HCT116 (cell line): ENCODE data around the gene FBRS. TPM values are rescaled to one million over a fixed set of nuclear protein-coding genes. Genes with fewer than 3 reads are reported as not detected.

Experiments used
- ATAC-seq: fragments of 200-7000 bp; cut with Tn5 transposase; 2 replicates; pipeline ENCODE4 v1.9.1; 2020; ENCODE audit warnings: mild to moderate bottlenecking, moderate library complexity
- BruUV-seq: library from RNA; stranded (reverse); fragments of 400-500 nt; replicated peaks from 2 replicates; lab custom pipeline; 2021; lab: Mats Ljungman, UMichigan
- CTCF ChIA-PET: fragments of 300-600 bp; sonication (Branson Sonifier 250); formaldehyde crosslinking; loops from one replicate; lab custom pipeline; 2021; ENCODE audit warnings: antibody characterized with exemption; lab: Charles Lee
- POLR2A ChIA-PET: fragments of 300-600, 350-600 bp; sonication (Branson Sonifier 250); formaldehyde crosslinking; loops from one replicate; lab custom pipeline; 2021; ENCODE audit warnings: antibody characterized with exemption; lab: Charles Lee
- RAD21 ChIA-PET, 2 experiments: fragments of 300-600 bp; sonication (Branson Sonifier 250); formaldehyde crosslinking; loops; one replicate each; lab custom pipeline; 2023; ENCODE audit warnings: low total read pairs in 2 of 2; ENCODE audit not compliant: uncharacterized antibody in 2 of 2, unreplicated experiment in 2 of 2, low non-redundant PET in 1 of 2; lab: Charles Lee
- DNase-seq: peaks from one replicate; pipeline ENCODE4 v3.0.0-alpha.2; 2010; ENCODE audit warnings: low read depth, low spot score
- H2AFZ ChIP-seq: fragments of 200-600 bp; shearing (Covaris generic), sonication (generic); 2 replicates; pipeline ENCODE4 v1.6.1; 2017; ENCODE audit warnings: low read depth, mixed run types, mixed read lengths, antibody characterized with exemption, low read length; ENCODE audit not compliant: poor library complexity, severe bottlenecking
- H3K27ac ChIP-seq: 2 replicates; pipeline ENCODE4 v1.5.1; 2012; ENCODE audit warnings: low read depth, low read length
- H3K27me3 ChIP-seq: fragments of 200-600 bp; sonication (generic); 2 replicates; pipeline ENCODE4 v1.6.1; 2016; ENCODE audit warnings: mixed run types, low read length, mixed read lengths; ENCODE audit not compliant: insufficient read depth
- H3K36me3 ChIP-seq, 2 experiments: fragments of 200-500 bp in 1 of 2; fragments of 200-600 bp in 1 of 2; sonication (Bioruptor generic) in 1 of 2; sonication (generic) in 1 of 2; 2 replicates each; pipeline versions ENCODE4 v1.5.1 to v1.6.1; 2014 to 2016; ENCODE audit warnings: low read length in 2 of 2, inconsistent platforms in 1 of 2, mixed read lengths in 1 of 2, mixed run types in 1 of 2; ENCODE audit not compliant: insufficient read depth in 2 of 2, control insufficient read depth in 1 of 2
- H3K4me1 ChIP-seq, 2 experiments: fragments of 200-600 bp in 1 of 2; sonication (generic) in 1 of 2; 2 replicates each; pipeline versions ENCODE4 v1.5.1 to v1.6.1; 2012 to 2017; ENCODE audit warnings: low read length in 2 of 2, inconsistent platforms in 1 of 2, mild to moderate bottlenecking in 1 of 2, mixed read lengths in 1 of 2, mixed run types in 1 of 2, moderate library complexity in 1 of 2; ENCODE audit not compliant: insufficient read depth in 2 of 2, control insufficient read depth in 1 of 2
- H3K4me2 ChIP-seq: fragments of 200-600 bp; sonication (generic); 2 replicates; pipeline ENCODE4 v1.6.1; 2017; ENCODE audit warnings: mixed run types, low read length, mixed read lengths
- H3K4me3 ChIP-seq, 2 experiments: fragments of 200-600 bp in 1 of 2; sonication (generic) in 1 of 2; replicated peaks in 1 of 2; 2 replicates each; pipeline ENCODE4 v1.5.1; 2011 to 2016; ENCODE audit warnings: low read length in 2 of 2, control low read depth in 1 of 2, low read depth in 1 of 2, mild to moderate bottlenecking in 1 of 2, mixed read lengths in 1 of 2, mixed run types in 1 of 2
- H3K79me2 ChIP-seq: fragments of 200-600 bp; sonication (generic); 2 replicates; pipeline ENCODE4 v1.6.1; 2017; ENCODE audit warnings: mild to moderate bottlenecking, mixed run types, low read length, moderate library complexity, mixed read lengths; ENCODE audit not compliant: insufficient read depth
- H3K9ac ChIP-seq: fragments of 200-600 bp; sonication (generic); 2 replicates; pipeline ENCODE4 v1.6.1; 2016; ENCODE audit warnings: low read length, mixed read lengths
- H3K9me2 ChIP-seq: fragments of 200-600 bp; sonication (generic), shearing (Covaris generic); 2 replicates; pipeline ENCODE4 v1.6.1; 2017; ENCODE audit warnings: mixed run types, mild to moderate bottlenecking, moderate library complexity; ENCODE audit not compliant: insufficient read depth
- H3K9me3 ChIP-seq, 2 experiments: fragments of 200-500 bp in 1 of 2; fragments of 200-600 bp in 1 of 2; sonication (Bioruptor generic) in 1 of 2; sonication (generic) in 1 of 2; 2 replicates each; pipeline ENCODE4 v1.6.1; 2014 to 2017; ENCODE audit warnings: low read length in 2 of 2, mixed read lengths in 2 of 2, inconsistent platforms in 1 of 2, low read depth in 1 of 2, mild to moderate bottlenecking in 1 of 2, mixed run types in 1 of 2, moderate library complexity in 1 of 2; ENCODE audit not compliant: control insufficient read depth in 1 of 2, insufficient read depth in 1 of 2
- H4K20me1 ChIP-seq: fragments of 200-600 bp; sonication (generic), shearing (Covaris generic); 2 replicates; pipeline ENCODE4 v1.6.1; 2017; ENCODE audit warnings: mixed run types, mild to moderate bottlenecking, moderate library complexity; ENCODE audit not compliant: insufficient read depth
- ATF3 ChIP-seq: IDR thresholded peaks from 2 replicates; pipeline ENCODE4 v1.6.1; 2012
- CBX3 ChIP-seq: IDR thresholded peaks from 2 replicates; pipeline ENCODE4 v1.6.1; 2012; ENCODE audit warnings: low read depth
- CEBPB ChIP-seq: IDR thresholded peaks from 2 replicates; pipeline ENCODE4 v1.6.1; 2012; ENCODE audit warnings: low read depth
- CTCF ChIP-seq, 3 experiments: fragments of 200-600 bp in 1 of 3; sonication (generic) in 1 of 3; IDR thresholded peaks in 2 of 3; conservative IDR thresholded peaks in 1 of 3; 2 replicates each; pipeline ENCODE4 v1.5.1; 2012 to 2017; ENCODE audit warnings: low read depth in 2 of 3, low read length in 2 of 3, antibody characterized with exemption in 1 of 3, borderline replicate concordance in 1 of 3, control low read depth in 1 of 3, mild to moderate bottlenecking in 1 of 3, mixed read lengths in 1 of 3, mixed run types in 1 of 3, moderate library complexity in 1 of 3; ENCODE audit not compliant: insufficient read depth in 1 of 3
- EGR1 ChIP-seq: IDR thresholded peaks from 2 replicates; pipeline ENCODE4 v1.6.1; 2012; ENCODE audit warnings: low read depth
- ELF1 ChIP-seq: IDR thresholded peaks from 2 replicates; pipeline ENCODE4 v1.6.1; 2012; ENCODE audit warnings: low read depth, borderline replicate concordance
- EZH2phosphoT487 ChIP-seq: fragments of 200-600 bp; IDR thresholded peaks from 2 replicates; pipeline ENCODE4 v1.6.1; 2018; ENCODE audit warnings: antibody characterized with exemption, borderline replicate concordance
- FOSL1 ChIP-seq: IDR thresholded peaks from 2 replicates; pipeline ENCODE4 v1.6.1; 2012; ENCODE audit warnings: low read depth
- JUND ChIP-seq: IDR thresholded peaks from 2 replicates; pipeline ENCODE4 v1.6.1; 2012
- MAX ChIP-seq: IDR thresholded peaks from 2 replicates; pipeline ENCODE4 v1.6.1; 2012
- POLR2A ChIP-seq: IDR thresholded peaks from 2 replicates; pipeline ENCODE4 v1.7.0; 2011; ENCODE audit warnings: borderline replicate concordance; ENCODE audit not compliant: insufficient read depth, insufficient read length; ENCODE audit errors: extremely low read depth
- RAD21 ChIP-seq: IDR thresholded peaks from 2 replicates; pipeline ENCODE4 v1.6.1; 2012; ENCODE audit warnings: low read depth, mild to moderate bottlenecking
- REST ChIP-seq: IDR thresholded peaks from 2 replicates; pipeline ENCODE4 v1.6.1; 2012; ENCODE audit warnings: low read depth
- SIN3A ChIP-seq: IDR thresholded peaks from 2 replicates; pipeline ENCODE4 v1.6.1; 2012; ENCODE audit warnings: low read depth
- SP1 ChIP-seq: IDR thresholded peaks from 2 replicates; pipeline ENCODE4 v1.6.1; 2012; ENCODE audit warnings: low read depth
- SRF ChIP-seq: IDR thresholded peaks from 2 replicates; pipeline ENCODE4 v1.6.1; 2012; ENCODE audit warnings: low read depth
- TCF7L2 ChIP-seq: IDR thresholded peaks from 2 replicates; pipeline ENCODE4 v1.7.0; 2011; ENCODE audit warnings: borderline replicate concordance, inconsistent platforms; ENCODE audit not compliant: insufficient read depth, insufficient read length; ENCODE audit errors: extremely low read depth
- ZBTB33 ChIP-seq: IDR thresholded peaks from 2 replicates; pipeline ENCODE4 v1.6.1; 2011; ENCODE audit warnings: mild to moderate bottlenecking, low read length, moderate library complexity; ENCODE audit not compliant: insufficient replicate concordance; ENCODE audit errors: extremely low read depth
- ZFX ChIP-seq: fragments of 450-650 bp; IDR thresholded peaks from 2 replicates; pipeline ENCODE4 v1.6.1; 2017
- ZNF274 ChIP-seq: fragments of 200-500 bp; sonication (Bioruptor generic); IDR thresholded peaks from 2 replicates; pipeline ENCODE4 v1.6.1; 2014; ENCODE audit warnings: mild to moderate bottlenecking, low read depth, low read length, inconsistent platforms
- intact Hi-C: fragments of 100-400 bp; cut with micrococcal nuclease; formaldehyde crosslinking; loops from 2 replicates; pipeline ENCODE4 v1.10.0; 2022
- total RNA-seq: library from RNA; stranded (reverse); gene quantifications from one replicate; pipeline ENCODE4 v1.2.1, GENCODE V29; 2021; ENCODE audit not compliant: unreplicated experiment

FBRS gene
- total RNA-seq, 1 experiment from 2014 or later, result 65.3 TPM

- ATAC-seq, result no peak
- Histone ChIP-seq H4K20me1 (no peaks in the 10 kb centered on the region), H2AFZ (no peak overlapping the region), H3K9ac (no peak overlapping the region), H3K9me3 (peaks cover 0 to 9% of the 10 kb centered on the region in 2 experiments; a peak in 2 of 4 replicates), H3K27ac (no peak overlapping the region), H3K27me3 (no peaks in the 10 kb centered on the region), H3K4me1 (peaks cover 0 to 2% of the 10 kb centered on the region in 2 experiments; a peak in 1 of 4 replicates), H3K36me3 (no peaks in the 10 kb centered on the region), H3K4me2 (no peak overlapping the region), H3K4me3 (no peak overlapping the region), H3K79me2 (no peaks in the 10 kb centered on the region), H3K9me2 (no peaks in the 10 kb centered on the region)
- CTCF ChIA-PET, result interaction anchor here (1.2 kb wide), 1 partner anchor 211 kb away, joined by 3 read pairs; no protein-coding TSS in a partner anchor
- RAD21 ChIA-PET, result no interaction called here
- intact Hi-C loops, result no loop called here
- TF ChIP-seq CBX3 (no peak), REST (no peak), CEBPB (no peak), ZBTB33 (no peak), ZFX (no peak), CTCF (IDR thresholded peaks at IDR 0.05 in 2 of 3, conservative IDR thresholded peaks at IDR 0.05 in 1 of 3; ENCODE audit: borderline replicate concordance in 1 of 3, insufficient read depth in 1 of 3, low read depth in 2 of 3, low read length in 2 of 3) (no peak), SP1 (no peak), RAD21 (no peak), ATF3 (no peak), ZNF274 (no peak), SIN3A (no peak), ELF1 (no peak), SRF (no peak), POLR2A (no peak), FOSL1 (no peak), JUND (no peak), EZH2phosphoT487 (no peak), MAX (no peak), TCF7L2 (no peak), EGR1 (no peak)
- no TSS peak for BruUV-seq
- DNase-seq, result no peak
- POLR2A ChIA-PET, result interaction anchor here (0.6 kb wide), 1 partner anchor 16 kb away, joined by 6 read pairs; no protein-coding TSS in a partner anchor
Observed at GRCh38 chr16:30620169-30620568, 38.1 kb upstream of the FBRS start.
